Naive B cell (primary cell): ENCODE measurements around the gene IFT20. TPM values are rescaled to one million over a fixed set of nuclear protein-coding genes. Genes with fewer than 3 reads are reported as not detected.

Experiments
- ATAC-seq, 2 donors: fragments of 150-1000 bp; cut with Tn5 transposase; 2 replicates each; pipeline ENCODE4 v1.10.0; 2021; ENCODE audit warnings: low read depth in 2 of 2, mild to moderate bottlenecking in 2 of 2, moderate library complexity in 2 of 2
- DNase-seq: peaks from one replicate; pipeline ENCODE4 v3.0.0; 2022
- H3K27ac Mint-ChIP-seq, 6 donors: one replicate each; pipeline ENCODE4 v1.8.0; 2020 to 2022; ENCODE audit warnings: mild to moderate bottlenecking in 6 of 6, mixed read lengths in 6 of 6, moderate library complexity in 5 of 6, inconsistent platforms in 2 of 6
- H3K27me3 Mint-ChIP-seq, 3 donors: one replicate each; pipeline ENCODE4 v1.8.0; 2021 to 2022; ENCODE audit warnings: mixed read lengths in 3 of 3, mild to moderate bottlenecking in 1 of 3
- H3K36me3 Mint-ChIP-seq, 2 donors: one replicate each; pipeline ENCODE4 v1.8.0; 2020 to 2022; ENCODE audit warnings: mixed read lengths in 2 of 2, inconsistent platforms in 1 of 2, mild to moderate bottlenecking in 1 of 2
- H3K4me1 Mint-ChIP-seq, 3 donors: one replicate each; pipeline ENCODE4 v1.8.0; 2020 to 2022; ENCODE audit warnings: mixed read lengths in 3 of 3, inconsistent platforms in 1 of 3, mild to moderate bottlenecking in 1 of 3, moderate library complexity in 1 of 3
- H3K4me3 Mint-ChIP-seq, 8 donors: one replicate each; pipeline ENCODE4 v1.8.0; 2020 to 2022; ENCODE audit warnings: mild to moderate bottlenecking in 8 of 8, mixed read lengths in 8 of 8, moderate library complexity in 8 of 8, inconsistent platforms in 2 of 8
- H3K9me3 Mint-ChIP-seq, 7 donors: one replicate each; pipeline ENCODE4 v1.8.0; 2020 to 2022; ENCODE audit warnings: mixed read lengths in 7 of 7, mild to moderate bottlenecking in 5 of 7, inconsistent platforms in 2 of 7, moderate library complexity in 1 of 7
- polyA plus RNA-seq, 6 donors: library from polyadenylated mRNA; unstranded; fragments of 300-500 nt; fragmentation: Illumina TruSeq; gene quantifications; one replicate each; pipeline ENCODE4 v1.2.3, GENCODE V29; 2021; ENCODE audit warnings: low read depth in 6 of 6

Gene IFT20, protein sequence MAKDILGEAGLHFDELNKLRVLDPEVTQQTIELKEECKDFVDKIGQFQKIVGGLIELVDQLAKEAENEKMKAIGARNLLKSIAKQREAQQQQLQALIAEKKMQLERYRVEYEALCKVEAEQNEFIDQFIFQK
- polyA plus RNA-seq = 10 to 100 TPM; 41.5 to 53.9 (median 49.3) TPM

DNA sequence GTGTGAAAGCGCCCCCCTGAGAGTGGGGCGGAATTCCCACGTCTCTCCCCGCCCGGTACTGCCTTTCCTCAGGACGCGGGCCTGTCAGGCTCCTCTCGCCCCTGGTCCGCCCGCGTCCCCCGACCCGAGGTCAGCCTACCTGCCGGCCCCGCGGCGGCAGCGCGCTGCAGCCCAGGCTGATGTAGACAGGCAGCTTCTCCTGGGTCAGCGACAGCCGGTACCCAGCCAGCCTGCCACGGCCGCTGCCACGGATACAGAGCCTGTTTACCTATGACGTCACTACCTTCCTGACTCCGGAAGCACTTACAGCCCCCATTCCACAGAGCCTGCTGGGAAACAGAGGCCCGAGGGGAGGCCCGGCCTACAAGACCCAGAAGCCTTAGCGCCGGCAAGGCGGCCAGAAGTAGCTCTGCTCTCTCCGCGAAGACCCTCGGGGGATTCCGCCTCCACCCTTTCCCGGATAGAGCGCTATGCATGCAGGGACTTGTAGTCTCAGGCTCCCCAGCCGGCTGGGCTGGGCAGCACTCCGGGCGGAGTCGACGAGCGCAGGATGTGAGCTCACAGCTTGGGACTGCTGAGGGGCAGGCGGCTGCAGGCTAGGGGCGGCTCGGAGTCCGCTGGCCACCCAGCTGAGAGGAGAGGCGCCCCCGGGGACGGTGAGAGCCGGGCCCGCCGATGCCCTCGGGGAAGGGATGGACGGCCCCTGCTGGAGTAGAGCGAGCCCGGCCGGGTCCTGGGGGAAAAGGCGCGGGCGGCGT, at the start of gene IFT20, which contains the start of gene TNFAIP1:
Gene IFT20 (minus strand): TSS at position 272 of the 758 bp plus-strand sequence. CDS start 3,487 bp downstream, outside the sequence.
Gene TNFAIP1 (plus strand): TSS at position 561 of the 758 bp plus-strand sequence. CDS start 3,761 bp downstream, outside the sequence.
- H3K9me3 Mint-ChIP-seq = no peaks in the 10 kb centered on the region
- peak; percentile 91 to 93 for ATAC-seq
- peak within 1 kb of the TSS; percentile 87 to 98 (median 96) for H3K27ac Mint-ChIP-seq
- no peaks in the 10 kb centered on the region for H3K27me3 Mint-ChIP-seq
- H3K36me3 Mint-ChIP-seq = no peaks in the 10 kb centered on the region
- peak; percentile 97 for DNase-seq
- H3K4me3 Mint-ChIP-seq = peak within 1 kb of the TSS; percentile 85 to 99 (median 98)
- H3K4me1 Mint-ChIP-seq = peaks cover 38 to 56% (median 51%) of the 10 kb centered on the region in 3 donors

DNA sequence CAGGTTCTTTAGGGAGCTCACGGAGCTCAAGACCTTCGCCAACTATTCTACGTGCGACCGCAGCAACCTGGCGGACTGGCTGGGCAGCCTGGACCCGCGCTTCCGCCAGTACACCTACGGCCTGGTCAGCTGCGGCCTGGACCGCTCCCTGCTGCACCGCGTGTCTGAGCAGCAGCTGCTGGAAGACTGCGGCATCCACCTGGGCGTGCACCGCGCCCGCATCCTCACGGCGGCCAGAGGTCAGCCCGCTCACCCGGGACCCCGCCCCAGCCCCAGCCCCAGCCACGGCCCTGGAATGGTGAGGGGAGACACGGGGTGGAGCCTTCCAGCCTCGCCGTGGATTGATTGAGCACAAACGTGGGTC, 49.7 kb upstream of the IFT20 start:
- no peak overlapping the region for H3K27ac Mint-ChIP-seq

GRCh38 chr17:28384281-28385036, 49.2 kb upstream of the IFT20 start:
- DNase-seq (no peak), ATAC-seq (peak; percentile 81 to 82)
- no peaks in the 10 kb centered on the region for H3K9me3 Mint-ChIP-seq
- H3K4me3 Mint-ChIP-seq = peak overlapping the region; percentile 79 to 94 (median 89)
- H3K27me3 Mint-ChIP-seq = peaks cover 20 to 60% (median 28%) of the 10 kb centered on the region in 3 donors
- H3K27ac Mint-ChIP-seq = no peak overlapping the region
- H3K4me1 Mint-ChIP-seq = peaks cover 33 to 44% (median 43%) of the 10 kb centered on the region in 3 donors
- H3K36me3 Mint-ChIP-seq = peaks cover 0 to 31% of the 10 kb centered on the region in 2 donors

More for the DNA sequence above, 49.7 kb upstream of the IFT20 start:
- no peaks in the 10 kb centered on the region for H3K9me3 Mint-ChIP-seq
- ATAC-seq = peak in 1 of 2 donors; percentile 7
- peaks cover 20 to 60% (median 28%) of the 10 kb centered on the region in 3 donors for H3K27me3 Mint-ChIP-seq
- peaks cover 0 to 35% of the 10 kb centered on the region in 2 donors for H3K36me3 Mint-ChIP-seq
- DNase-seq = no peak
- peak overlapping the region; percentile 79 to 94 (median 89) for H3K4me3 Mint-ChIP-seq
- H3K4me1 Mint-ChIP-seq = peaks cover 33 to 44% (median 43%) of the 10 kb centered on the region in 3 donors

- H3K36me3 Mint-ChIP-seq = peaks cover 4 to 25% of the 10 kb centered on the region in 2 donors
- DNase-seq (no peak), ATAC-seq (no peak)
- H3K4me1 Mint-ChIP-seq = peaks cover 33 to 46% (median 44%) of the 10 kb centered on the region in 3 donors
- H3K27ac Mint-ChIP-seq = no peak overlapping the region
- peak overlapping the region in 3 of 8 donors; percentile 3 to 86 (median 83) for H3K4me3 Mint-ChIP-seq
- H3K27me3 Mint-ChIP-seq = peaks cover 20 to 55% (median 28%) of the 10 kb centered on the region in 3 donors
- no peaks in the 10 kb centered on the region for H3K9me3 Mint-ChIP-seq
These were observed 46.0 kb upstream of the IFT20 start for GRCh38 chr17:28381141-28381825.

GRCh38 chr17:28379814-28380801, 44.8 kb upstream of the IFT20 start:
- H3K9me3 Mint-ChIP-seq = no peaks in the 10 kb centered on the region
- peak overlapping the region in 5 of 8 donors; percentile 3 to 62 (median 57) for H3K4me3 Mint-ChIP-seq
- peaks cover 4 to 25% of the 10 kb centered on the region in 2 donors for H3K36me3 Mint-ChIP-seq
- peak overlapping the region in 1 of 6 donors; percentile 35 for H3K27ac Mint-ChIP-seq
- peaks cover 29 to 41% (median 39%) of the 10 kb centered on the region in 3 donors for H3K4me1 Mint-ChIP-seq
- DNase-seq = no peak
- peaks cover 14 to 51% (median 28%) of the 10 kb centered on the region in 3 donors for H3K27me3 Mint-ChIP-seq
- ATAC-seq = no peak

DNA sequence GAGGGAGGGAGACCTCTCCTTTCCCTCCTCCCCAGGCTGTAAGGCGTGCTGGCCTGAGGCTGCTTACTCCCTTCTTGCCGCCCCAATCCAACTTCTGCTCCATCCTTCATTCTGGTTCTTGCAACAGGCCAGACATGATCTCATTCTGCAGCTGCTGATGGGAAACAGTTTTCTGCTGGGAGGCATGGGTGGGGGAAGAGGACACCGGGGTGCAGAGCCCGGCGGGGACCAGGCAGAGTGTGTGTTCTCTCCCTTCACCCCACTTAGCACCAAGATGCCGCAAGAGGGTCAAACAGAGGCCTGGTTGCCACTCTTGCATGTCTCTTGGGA, 37.6 kb upstream of the IFT20 start:
- DNase-seq (no peak), ATAC-seq (no peak)
- Mint-ChIP-seq H3K4me1 (peaks cover 13 to 22% (median 19%) of the 10 kb centered on the region in 3 donors), H3K27me3 (no peaks in the 10 kb centered on the region), H3K36me3 (peaks cover 0 to 1% of the 10 kb centered on the region in 2 donors), H3K4me3 (peak overlapping the region; percentile 73 to 92 (median 82)), H3K27ac (peak overlapping the region in 3 of 6 donors; percentile 36 to 68 (median 38)), H3K9me3 (no peaks in the 10 kb centered on the region)

DNA sequence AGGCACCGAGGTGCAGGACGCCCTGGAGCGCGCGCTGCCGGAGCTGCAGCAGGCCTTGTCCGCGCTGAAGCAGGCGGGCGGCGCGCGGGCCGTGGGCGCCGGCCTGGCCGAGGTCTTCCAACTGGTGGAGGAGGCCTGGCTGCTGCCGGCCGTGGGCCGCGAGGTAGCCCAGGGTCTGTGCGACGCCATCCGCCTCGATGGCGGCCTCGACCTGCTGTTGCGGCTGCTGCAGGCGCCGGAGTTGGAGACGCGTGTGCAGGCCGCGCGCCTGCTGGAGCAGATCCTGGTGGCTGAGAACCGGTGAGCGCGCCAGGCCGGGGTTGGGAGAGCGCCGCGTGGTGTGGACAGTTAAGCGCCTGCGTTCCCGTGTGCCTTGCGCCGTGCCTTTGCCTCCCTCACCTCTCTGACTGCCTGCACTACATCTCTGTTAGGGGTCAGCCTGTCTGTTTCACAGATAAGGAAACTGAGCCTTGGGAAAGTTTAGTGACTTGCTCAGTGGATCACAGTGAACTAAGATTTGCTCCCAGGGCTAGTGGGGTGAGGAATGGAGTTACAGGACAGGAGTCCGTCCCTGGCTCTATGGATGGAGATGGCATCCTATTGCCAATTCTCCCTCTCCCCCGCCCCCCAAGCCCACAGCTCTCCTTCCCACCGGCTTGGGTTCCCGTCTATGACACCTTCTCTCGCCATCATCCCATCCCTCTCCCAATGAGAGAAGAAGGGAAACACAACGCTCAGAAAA, 37.1 kb upstream of the IFT20 start:
- Mint-ChIP-seq H3K36me3 (no peaks in the 10 kb centered on the region), H3K4me1 (peaks cover 13 to 22% (median 19%) of the 10 kb centered on the region in 3 donors)
- peak in 1 of 2 donors; percentile 2 for ATAC-seq

DNA sequence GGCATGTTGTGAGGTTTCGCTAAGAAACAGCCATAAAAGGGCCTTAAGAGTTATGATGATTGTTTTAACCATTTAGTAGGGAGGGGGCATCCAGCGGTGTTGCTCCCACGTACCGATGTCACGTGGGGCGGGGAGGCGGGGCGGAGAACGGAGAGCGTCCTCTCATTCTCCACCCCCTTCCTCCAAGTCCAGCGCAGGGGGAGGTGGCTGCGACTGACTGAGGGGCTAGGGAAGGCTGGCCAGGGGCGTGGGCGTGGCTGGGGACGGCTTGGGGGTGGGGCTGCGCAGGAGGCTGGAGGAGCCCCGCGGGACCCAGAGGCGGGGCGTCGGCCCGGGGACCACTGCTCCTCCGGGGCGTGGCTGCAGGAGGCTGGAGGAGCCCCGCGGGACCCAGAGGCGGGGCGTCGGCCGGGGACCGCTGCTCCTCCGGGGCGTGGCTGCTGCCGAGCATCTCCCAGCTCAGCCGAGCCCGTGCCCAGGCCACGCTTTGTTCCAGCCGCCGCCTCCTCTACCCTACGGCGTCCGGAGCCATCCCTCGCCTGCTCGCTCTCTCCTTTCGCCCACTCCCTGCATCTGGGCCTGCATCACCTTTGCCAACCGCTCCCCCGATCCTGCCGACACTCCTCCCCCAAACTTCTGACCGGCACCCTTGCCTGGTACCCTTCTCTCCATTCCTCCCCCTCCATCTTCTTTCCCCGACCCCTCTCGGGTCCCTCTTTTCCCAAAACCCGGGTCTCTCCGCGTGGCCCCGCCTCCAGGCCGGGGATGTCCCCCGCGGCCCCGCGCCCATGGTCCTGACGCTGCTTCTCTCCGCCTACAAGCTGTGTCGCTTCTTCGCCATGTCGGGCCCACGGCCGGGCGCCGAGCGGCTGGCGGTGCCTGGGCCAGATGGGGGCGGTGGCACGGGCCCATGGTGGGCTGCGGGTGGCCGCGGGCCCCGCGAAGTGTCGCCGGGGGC, 36.3 kb upstream of the IFT20 start, which contains the start of gene SARM1:
Gene SARM1 (plus strand): TSS at position 450 of the 958 bp plus-strand sequence. CDS start 339 bp downstream, at position 789.
- peak within 1 kb of the TSS; percentile 91 to 98 (median 96) for H3K27ac Mint-ChIP-seq
- ATAC-seq (peak; percentile 89), DNase-seq (peak; percentile 78)
- no peaks in the 10 kb centered on the region for H3K9me3 Mint-ChIP-seq
- no peaks in the 10 kb centered on the region for H3K36me3 Mint-ChIP-seq
- peaks cover 13 to 22% (median 19%) of the 10 kb centered on the region in 3 donors for H3K4me1 Mint-ChIP-seq
- no peaks in the 10 kb centered on the region for H3K27me3 Mint-ChIP-seq
- H3K4me3 Mint-ChIP-seq = peak within 1 kb of the TSS; percentile 81 to 98 (median 96)

More for the DNA sequence above, 37.1 kb upstream of the IFT20 start:
- peak overlapping the region in 4 of 6 donors; percentile 33 to 91 (median 53) for H3K27ac Mint-ChIP-seq
- no peak for DNase-seq
- H3K27me3 Mint-ChIP-seq = no peaks in the 10 kb centered on the region
- peak overlapping the region; percentile 73 to 92 (median 82) for H3K4me3 Mint-ChIP-seq
- no peaks in the 10 kb centered on the region for H3K9me3 Mint-ChIP-seq

DNA sequence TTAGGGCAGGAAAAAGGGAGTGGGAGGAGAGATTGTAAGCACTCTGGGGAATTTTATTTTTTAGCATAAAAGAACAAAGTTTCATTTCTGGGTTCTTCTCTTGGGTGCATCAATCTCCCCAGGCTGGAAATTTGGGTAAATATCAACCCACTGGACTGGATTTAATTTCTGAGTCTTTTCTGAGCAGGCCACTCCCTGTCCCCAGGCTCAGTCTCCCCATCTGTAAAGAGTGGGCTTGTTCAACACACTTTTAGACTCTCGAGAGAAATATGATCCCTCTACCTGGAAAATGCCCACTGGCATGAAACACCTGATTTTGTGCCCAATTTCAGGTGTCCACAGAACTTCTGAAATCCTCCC, 35.5 kb upstream of the IFT20 start:
- Mint-ChIP-seq H3K27ac (peak overlapping the region in 5 of 6 donors; percentile 27 to 98 (median 95)), H3K36me3 (no peaks in the 10 kb centered on the region), H3K4me3 (peak overlapping the region; percentile 76 to 98 (median 96)), H3K4me1 (peaks cover 13 to 22% (median 19%) of the 10 kb centered on the region in 3 donors), H3K27me3 (no peaks in the 10 kb centered on the region), H3K9me3 (no peaks in the 10 kb centered on the region)
- DNase-seq (no peak), ATAC-seq (no peak)

GRCh38 chr17:28370035-28370743, 34.9 kb upstream of the IFT20 start, which contains the start of gene VTN:
Gene VTN (minus strand): TSS chr17:28370307. CDS start chr17:28370203, 104 bp downstream.
- Mint-ChIP-seq H3K4me3 (peak within 1 kb of the TSS; percentile 76 to 98 (median 96)), H3K9me3 (no peaks in the 10 kb centered on the region), H3K36me3 (no peaks in the 10 kb centered on the region), H3K27me3 (no peaks in the 10 kb centered on the region), H3K4me1 (peaks cover 13 to 22% (median 19%) of the 10 kb centered on the region in 3 donors), H3K27ac (peak within 1 kb of the TSS; percentile 91 to 98 (median 96))
- no peak for ATAC-seq
- no peak for DNase-seq
